ENCODE data around the gene SGMS1. TPM values are rescaled to one million over a fixed set of nuclear protein-coding genes. Genes with fewer than 3 reads are reported as not detected.

The SGMS1 gene
- polyA plus RNA-seq, 3 donors = 6.6 to 17.5 (median 8.4) TPM

DNA sequence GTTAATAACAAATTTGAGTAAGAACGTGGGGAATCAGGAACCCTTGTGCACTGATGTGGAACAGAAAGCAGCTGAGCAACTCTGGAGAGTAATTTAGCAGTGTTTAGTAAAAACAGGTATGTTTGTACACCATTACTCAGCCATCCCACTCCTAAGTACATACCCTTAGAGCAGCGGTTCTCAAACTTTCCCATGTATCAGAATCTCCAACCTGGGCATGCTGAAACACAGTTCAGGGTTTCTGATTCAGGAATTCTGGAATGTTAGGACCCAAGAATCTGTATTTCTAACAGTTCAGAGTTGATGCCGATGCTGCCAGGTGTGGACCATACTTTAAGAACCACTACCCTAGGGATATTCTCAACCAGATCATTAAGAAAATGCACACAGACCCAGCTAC, 5.1 kb downstream of the SGMS1 start:
- no peak overlapping the region for H3K27ac ChIP-seq (ENCODE audit: low read depth, low read length)
- 50 to 88% (median 87%) methylated on average over 3 of the region's 3 CpGs for WGBS, 3 donors

DNA sequence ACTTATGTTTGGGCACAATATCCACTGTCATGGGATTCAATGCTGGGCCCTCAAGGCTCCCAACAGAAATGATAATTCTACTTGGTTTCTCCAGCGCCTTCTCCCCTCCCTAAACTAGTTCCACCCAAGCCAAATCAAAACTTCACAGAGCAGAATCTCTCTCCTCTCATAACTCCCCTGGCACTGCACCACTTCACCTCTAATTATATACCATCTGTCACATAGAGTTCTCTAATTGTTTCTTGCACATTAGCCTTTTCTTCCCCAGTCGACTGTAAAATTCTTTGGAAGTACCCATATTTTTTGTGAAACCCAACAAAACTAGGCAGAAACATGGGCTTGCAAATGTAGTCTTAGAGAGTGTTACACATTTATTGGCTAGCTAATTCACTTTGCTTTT, 8.1 kb downstream of the SGMS1 start:
- H3K27ac ChIP-seq (ENCODE audit: low read depth, low read length) = no peak overlapping the region
- 86 to 90% (median 89%) methylated on average over 2 of the region's 2 CpGs for WGBS, 3 donors

DNA sequence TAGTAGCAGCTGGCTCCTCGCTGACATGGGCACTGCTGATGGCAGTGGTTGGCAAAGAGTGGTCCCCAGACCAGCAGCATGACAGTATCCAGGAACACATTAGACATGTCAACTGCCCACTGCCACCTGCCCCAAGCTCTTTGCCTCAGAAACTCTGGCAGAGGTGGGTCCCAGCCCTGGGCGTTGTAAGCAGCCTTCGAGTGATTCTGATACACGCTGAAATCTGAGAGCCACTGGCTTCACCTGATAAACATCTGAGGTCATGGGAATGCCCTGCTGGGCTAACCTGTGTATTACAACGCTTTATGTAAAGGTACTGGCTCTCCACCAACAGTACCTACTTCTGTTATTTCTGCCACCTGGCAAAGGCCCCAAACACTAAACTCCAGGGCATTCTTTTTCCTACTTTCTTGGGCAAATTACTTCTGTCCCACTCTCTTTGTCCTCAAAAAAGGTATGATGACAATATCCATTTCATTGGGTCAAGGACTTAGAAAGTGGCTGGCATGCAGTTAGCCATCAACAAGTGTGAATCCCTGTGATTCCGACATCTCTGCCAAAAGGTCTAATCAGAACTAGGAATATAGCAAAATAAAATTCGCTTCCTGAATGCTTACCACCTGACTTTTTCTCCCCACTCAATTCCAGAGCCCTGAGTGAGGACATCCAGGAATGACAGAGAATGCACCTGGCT, 9.2 kb downstream of the SGMS1 start:
- WGBS, 3 donors = 40 to 89% (median 87%) methylated on average over 7 of the region's 7 CpGs
- H3K27ac ChIP-seq (ENCODE audit: low read depth, low read length) = no peak overlapping the region

DNA sequence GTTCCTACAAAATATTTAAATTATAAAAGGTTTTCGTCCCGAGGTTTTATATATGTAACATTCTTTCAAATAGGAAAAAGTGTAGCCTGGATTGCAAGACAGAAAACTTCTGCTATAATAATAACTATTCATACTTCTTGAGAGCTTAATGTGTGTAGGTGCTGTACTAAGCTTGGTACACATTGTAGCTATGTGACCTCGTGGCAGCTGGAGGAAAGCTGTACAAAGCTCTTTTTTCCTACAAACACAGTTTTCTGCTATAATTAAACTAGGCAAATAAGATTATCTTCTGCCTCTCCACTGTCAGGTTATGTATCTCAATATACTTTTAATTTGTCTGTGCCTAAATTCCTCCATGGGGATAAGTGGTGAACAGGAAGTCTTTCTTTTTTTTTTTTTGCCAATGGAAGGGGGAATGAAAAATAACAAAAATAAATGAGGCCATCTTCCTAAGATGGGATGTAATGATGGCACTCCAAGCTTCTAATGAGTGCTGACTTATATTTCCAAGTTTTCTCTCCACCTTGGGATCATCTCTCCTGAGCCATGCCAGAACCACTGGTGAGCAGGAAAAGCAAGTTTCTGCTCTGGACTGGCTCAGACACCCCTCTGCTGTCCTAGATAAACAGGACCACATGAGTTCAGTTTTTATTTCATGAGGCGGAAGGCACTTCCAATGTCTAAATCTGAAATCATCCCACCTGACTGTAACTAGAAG, 9.9 kb downstream of the SGMS1 start:
- 53 to 86% (median 83%) methylated on average over 4 of the region's 4 CpGs for WGBS, 3 donors
- no peak overlapping the region for H3K27ac ChIP-seq (ENCODE audit: low read depth, low read length)

DNA sequence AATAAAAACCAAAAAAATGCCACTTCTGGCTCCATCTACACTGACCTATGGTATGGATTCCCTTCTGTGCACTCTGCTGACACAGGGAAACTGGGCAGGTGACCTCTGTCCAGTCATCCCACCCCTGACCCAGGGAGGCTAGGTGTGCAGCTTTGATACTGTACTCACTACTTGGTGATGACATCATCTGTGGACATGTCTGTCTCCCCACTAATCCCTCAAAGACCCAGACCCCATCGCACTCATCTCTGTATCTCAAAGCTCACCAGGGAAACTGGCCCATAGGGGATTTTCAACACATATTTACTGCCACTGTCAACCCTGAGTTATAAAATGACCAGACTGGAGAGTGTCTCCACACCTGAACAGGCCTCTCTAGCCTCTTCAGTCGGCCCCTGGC, 10.6 kb downstream of the SGMS1 start:
- H3K27ac ChIP-seq (ENCODE audit: low read depth, low read length) = no peak overlapping the region
- WGBS, 3 donors = 61 to 75% (median 73%) methylated on average over 2 of the region's 2 CpGs

DNA sequence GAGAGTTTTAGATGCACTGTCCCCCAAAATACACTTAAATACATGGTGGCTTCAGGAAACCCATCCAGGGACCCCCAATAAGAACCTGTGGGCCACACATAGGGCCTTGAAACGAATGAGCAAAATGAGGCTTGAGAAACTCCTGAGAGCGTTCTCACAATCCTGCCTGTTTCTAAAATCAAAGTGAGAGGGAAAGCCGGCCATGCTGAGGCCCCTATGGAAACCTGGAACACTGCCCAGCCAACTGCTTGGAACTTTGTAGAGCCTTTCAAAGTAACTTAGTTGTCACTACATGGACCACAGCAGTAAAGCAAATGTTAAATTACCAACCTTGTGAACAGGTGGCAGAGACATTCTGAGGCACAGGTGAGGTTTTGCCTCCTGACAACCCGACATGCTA, 13.4 kb downstream of the SGMS1 start:
- WGBS, 3 donors = 27 to 74% (median 68%) methylated on average over 4 of the region's 4 CpGs
- H3K27ac ChIP-seq (ENCODE audit: low read depth, low read length) = no peak overlapping the region

DNA sequence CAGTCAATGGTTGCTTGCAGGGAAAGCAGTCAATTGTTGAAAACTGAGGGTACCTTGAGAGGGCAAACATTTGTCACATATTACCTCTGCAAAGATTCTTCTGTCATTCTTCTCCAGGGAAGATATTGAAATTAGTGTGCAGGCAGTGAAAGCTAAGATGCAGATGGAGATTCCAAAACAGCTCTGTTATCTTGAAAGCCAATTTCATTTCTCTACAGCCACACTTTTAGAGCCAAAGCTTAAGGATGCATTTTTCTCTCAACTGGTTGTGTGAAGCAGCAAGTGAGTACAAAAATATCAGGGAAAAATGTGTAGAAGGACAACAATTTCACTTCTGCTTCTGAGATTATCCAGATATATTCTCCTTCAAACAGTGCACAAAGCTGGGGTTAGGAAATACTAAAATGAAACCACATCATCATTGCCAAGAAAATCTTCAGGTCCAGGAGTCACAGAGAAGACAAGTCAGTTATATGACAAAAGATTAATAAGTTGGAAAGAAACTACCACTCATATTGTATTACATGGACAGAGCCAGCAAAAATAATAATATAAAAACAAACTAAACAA, 16.3 kb downstream of the SGMS1 start:
- no peak overlapping the region for H3K27ac ChIP-seq (ENCODE audit: low read depth, low read length)

DNA sequence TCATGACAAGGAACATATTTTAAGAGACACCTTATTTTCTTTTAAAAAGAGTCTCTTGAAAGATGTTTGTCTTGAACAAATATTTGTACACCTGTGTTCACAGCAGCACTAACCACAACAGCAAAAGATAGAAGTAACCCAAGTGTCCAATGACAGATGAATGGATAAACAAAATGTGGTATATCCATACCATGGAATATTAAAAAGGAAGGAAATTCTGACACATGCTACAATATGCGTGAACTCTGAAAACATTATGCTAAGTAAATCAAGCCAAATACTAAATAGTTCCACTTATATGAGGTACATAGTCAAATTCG, 17.8 kb downstream of the SGMS1 start:
- WGBS, 3 donors = 72 to 90% (median 84%) methylated on average over 2 of the region's 2 CpGs

DNA sequence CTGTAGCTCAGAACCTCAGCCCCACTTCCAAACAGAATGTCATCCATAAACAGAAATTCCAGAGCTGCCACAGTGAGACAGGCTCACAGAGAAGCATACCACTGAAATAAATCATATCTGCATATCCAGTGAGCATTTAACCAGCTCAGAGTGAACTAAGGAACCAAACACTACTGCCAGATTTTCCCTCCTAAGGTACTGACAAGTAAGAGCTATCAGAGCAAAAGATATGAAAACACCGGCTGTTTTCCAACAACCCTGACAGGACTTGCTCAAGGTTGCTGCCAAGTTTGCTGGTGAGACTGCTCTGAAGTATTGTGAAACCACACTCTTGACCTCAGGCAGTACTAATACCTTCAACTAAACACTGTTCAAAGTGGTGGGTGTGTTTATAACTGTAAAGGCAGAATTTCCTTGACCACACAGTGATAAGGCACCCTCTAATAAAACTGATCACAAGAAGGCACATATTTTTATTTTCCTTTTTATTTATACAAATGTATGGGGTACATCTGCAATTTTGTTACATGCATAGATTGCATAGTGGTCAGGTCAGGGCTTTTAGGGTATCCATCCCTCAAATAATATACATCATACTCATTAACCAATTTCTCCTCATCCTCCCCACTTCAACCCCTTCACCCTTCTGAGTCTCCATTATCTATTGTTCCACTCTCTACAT, 18.3 kb downstream of the SGMS1 start:
- WGBS, 3 donors = 6 to 15% (median 11%) methylated on average over 1 of the region's 1 CpG
- no peak overlapping the region for H3K27ac ChIP-seq (ENCODE audit: low read depth, low read length)

More for the DNA sequence above, 17.8 kb downstream of the SGMS1 start:
- no peak overlapping the region for H3K27ac ChIP-seq (ENCODE audit: low read depth, low read length)

DNA sequence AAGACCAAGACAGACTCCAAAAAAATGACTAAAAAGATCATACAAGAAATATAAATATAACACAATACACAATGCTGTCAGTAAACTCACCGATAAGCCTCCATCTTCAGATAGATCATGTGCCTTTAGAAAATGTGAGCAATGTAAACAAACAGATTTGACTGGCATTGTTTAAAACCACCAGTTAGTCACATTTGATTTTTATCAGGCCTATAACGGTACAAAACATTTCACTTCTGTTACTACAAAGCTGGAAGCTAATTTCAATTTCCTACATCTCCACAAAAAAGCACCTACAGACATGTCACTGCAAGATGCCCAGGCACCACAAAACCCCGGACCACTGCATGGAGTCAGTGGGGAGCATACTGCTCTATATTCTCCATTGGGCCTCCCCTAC, 18.9 kb downstream of the SGMS1 start:
- WGBS, 3 donors = 7 to 39% (median 32%) methylated on average over 3 of the region's 3 CpGs
- no peak overlapping the region for H3K27ac ChIP-seq (ENCODE audit: low read depth, low read length)

DNA sequence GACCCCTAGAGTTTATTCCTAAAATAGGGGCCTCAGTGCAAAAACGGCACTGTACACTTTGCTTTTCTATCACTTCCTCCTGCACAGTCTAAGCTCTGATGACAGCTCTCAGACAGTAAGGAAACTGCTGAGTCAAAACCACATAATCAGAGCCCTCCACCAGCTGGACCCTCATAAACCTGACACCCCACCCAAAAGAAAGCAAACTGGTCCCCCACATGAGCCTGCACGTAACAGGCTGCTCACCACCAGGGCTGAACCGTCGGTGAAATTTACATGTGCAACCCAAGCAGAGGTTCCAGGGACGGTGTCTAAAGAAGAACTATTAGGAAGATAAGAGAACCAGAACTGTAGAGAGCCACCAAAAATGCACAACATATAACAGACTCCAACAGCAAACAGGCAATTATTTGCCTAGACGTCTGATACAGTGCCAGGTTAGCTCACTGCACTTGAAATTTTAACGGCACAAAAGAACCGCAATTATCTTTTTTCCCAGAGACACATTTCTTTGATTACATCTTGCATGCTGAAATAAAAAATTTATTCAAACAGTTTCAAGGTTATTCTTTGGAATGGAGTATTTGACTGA, 19.6 kb downstream of the SGMS1 start:
- WGBS, 3 donors = 11 to 28% (median 25%) methylated on average over 8 of the region's 8 CpGs
- H3K27ac ChIP-seq (ENCODE audit: low read depth, low read length) = no peak overlapping the region

DNA sequence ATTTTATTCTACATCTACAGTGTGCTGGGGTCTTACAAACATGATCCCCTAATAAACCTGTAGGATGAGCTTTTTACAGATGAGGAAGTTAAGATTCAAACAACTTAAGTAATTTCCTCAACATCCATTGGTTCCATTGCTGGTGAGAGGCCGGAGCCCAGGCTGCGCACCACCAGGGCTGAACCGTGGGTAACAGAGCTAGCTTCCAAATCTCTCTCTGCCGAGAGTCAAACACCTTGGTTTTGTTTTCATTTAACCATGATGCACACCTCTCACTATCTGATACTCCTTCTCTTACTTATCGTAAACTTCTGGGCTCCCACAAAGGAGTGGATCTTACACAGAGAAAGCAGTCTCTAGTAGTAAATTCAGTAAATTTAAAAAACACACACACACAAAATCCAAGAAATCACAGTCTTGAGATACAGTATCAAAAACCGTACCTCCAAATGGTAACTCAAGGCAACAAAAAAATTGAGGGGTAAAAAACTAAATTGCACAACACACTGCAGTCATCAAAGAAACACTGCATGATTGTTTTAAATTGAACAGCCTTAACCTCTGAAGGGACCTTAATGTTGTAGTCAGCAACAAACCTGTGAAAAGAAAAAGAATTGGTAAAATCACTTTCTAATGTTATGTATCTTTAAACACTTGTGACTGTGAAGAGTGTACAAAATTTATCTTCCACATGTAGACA, 20.5 kb downstream of the SGMS1 start:
- WGBS, 3 donors = 59 to 79% (median 76%) methylated on average over 6 of the region's 6 CpGs
- no peak overlapping the region for H3K27ac ChIP-seq (ENCODE audit: low read depth, low read length)

DNA sequence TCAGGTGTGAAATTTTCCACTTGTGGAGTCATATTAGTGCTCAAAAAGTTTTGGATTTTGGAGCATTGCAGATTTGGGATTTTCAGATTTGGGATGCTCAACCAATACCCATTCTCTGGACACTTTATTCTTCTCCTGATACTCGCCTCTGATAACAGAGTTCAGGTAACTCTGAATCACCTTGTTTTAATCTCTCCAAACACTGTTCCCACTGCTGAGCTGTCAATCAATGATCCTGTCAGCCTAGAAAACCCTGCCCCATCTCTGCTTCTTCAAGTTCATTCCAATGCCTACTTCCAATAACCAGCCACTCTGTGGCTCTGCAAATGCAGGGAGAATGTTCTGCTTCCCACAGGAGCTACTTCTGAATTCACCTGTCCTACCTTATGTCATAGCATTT, 21.8 kb downstream of the SGMS1 start:
- 68 to 96% (median 94%) methylated on average over 1 of the region's 1 CpG for WGBS, 3 donors
- H3K27ac ChIP-seq (ENCODE audit: low read depth, low read length) = no peak overlapping the region

DNA sequence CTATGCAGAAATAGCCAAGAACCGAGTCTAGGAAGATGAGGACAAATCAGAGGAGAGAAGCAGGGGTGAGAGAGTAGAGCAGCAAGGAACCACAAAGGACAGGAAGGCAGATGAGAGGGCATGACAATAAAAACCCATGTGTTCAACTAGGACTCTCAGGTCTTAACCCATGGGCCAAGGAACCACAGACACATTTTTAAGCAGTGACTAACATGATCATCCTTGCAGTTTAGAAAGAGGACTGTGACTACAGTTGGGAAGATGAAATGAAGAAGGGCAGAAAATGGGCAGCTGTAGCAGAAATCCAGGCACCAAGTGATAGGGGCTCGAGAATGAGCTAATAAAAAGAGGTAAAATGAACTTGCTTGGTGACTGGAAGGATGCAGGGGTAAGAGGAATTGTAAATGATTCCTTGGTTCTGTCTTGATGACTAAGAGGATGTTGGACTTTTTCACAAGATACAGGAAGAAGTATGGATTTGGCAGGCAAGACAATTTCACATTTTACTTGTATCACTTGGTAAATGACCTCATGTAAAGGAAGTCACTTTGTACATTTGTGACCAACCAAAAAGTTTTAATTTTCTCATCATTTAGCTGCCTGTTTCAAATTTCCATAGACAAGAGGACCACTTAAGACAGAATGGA, 22.8 kb downstream of the SGMS1 start:
- 89 to 94% (median 89%) methylated on average over 2 of the region's 2 CpGs for WGBS, 3 donors
- no peak overlapping the region for H3K27ac ChIP-seq (ENCODE audit: low read depth, low read length)

DNA sequence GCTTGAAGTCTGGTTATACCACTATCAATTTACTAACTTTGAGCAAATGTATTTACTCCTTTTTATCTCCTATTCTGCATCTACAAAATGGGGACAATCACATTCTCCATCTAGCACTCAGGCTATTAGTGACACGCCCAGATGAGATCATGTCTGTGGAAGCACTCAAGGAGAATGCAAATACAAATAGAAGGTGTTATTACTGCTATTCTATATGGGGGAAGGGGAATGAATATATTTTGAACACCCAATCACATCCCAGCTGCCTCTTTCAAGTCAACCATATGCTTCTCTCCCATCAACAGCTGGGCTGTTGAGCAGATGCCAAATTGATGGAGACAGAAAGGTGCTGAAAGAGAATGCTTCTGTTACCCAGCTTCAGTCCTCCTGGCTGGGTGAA, 23.5 kb downstream of the SGMS1 start:
- 86 to 97% (median 88%) methylated on average over 1 of the region's 1 CpG for WGBS, 3 donors
- no peak overlapping the region for H3K27ac ChIP-seq (ENCODE audit: low read depth, low read length)

DNA sequence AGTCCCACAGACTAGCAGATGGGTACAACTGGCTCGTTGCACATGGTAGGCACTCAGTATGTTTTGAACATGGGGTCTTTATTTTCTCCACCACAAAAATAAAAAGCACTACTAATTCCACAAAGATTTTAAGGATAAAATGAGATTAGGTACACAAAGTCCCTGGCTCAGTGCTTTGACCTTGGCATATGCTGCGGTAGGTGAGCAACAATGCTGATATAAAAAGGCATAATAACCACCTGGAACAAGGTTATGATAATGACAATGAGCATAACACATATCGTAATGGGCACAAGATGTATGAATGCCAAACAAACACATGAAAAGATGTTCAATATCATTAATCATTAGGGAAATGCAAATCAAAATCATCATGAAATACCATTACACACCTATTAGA, 26.9 kb downstream of the SGMS1 start:
- WGBS, 3 donors = 42 to 97% (median 95%) methylated on average over 3 of the region's 3 CpGs
- no peak overlapping the region for H3K27ac ChIP-seq (ENCODE audit: low read depth, low read length)

DNA sequence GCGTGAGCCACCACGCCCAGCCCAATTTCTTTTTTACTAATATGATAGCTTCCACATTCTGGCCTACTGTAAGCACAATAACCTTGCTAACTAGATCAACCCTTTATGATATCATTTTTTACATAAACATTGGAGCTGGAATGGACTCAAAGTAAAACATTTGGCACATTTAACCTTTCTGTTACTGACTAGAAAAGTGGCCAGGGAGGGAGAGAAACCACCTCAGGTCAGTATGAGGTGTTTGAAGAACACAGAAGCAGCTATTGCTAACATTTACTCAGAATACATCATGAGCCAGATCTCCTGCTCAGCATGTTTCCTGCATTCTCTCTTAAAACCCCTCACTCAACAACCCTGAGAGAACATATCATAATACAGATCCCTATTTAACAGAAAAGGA, 27.3 kb downstream of the SGMS1 start:
- 54 to 99% (median 96%) methylated on average over 2 of the region's 2 CpGs for WGBS, 3 donors
- no peak overlapping the region for H3K27ac ChIP-seq (ENCODE audit: low read depth, low read length)

DNA sequence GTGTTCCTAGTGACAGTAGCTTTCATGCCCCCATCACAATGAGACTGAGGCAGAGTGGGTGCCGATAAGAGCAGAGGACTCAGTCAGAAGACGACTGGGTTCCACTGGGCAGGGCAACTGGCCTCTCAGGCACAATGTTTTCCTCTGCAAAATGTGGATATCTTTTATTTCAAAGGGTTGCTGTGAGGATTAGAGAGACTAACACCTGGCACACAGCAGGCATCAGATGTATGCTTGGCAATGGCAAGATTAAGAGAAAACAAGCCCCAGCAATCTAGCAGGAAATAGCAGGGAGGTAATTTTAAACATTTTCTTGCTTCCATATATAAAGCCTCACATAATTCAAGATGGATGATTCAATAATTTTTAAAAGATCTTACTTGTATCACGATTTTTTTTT, 28.0 kb downstream of the SGMS1 start:
- H3K27ac ChIP-seq (ENCODE audit: low read depth, low read length) = no peak overlapping the region
- WGBS, 3 donors = 54 to 95% (median 94%) methylated on average over 3 of the region's 3 CpGs
